H1 (cell line): ENCODE measurements around the gene DYRK1B. TPM values are rescaled to one million over a fixed set of nuclear protein-coding genes. Genes with fewer than 3 reads are reported as not detected.

Experiments used
- CBX8 ChIP-seq: fragments of 300-800, 300-1000 bp; sonication (generic); IDR thresholded peaks from 2 replicates; pipeline ENCODE4 v1.7.1; 2016; ENCODE audit warnings: low read depth, low read length, borderline replicate concordance
- EP300 ChIP-seq, 2 experiments: IDR thresholded peaks; 1 replicate in 1 of 2; 2 replicates in 1 of 2; pipeline ENCODE4 v1.6.1; 2011 to 2012; ENCODE audit warnings: low read depth in 2 of 2, low read length in 2 of 2, mild to moderate bottlenecking in 2 of 2, borderline replicate concordance in 1 of 2, inconsistent platforms in 1 of 2, moderate library complexity in 1 of 2
- KDM1A ChIP-seq: fragments of 200-600, 300-600 bp; sonication (generic); IDR thresholded peaks from 2 replicates; pipeline ENCODE4 v1.7.1; 2016; ENCODE audit warnings: mild to moderate bottlenecking, low read length, borderline replicate concordance
- RFX5 ChIP-seq: IDR thresholded peaks from 2 replicates; pipeline ENCODE4 v1.6.1; 2011; ENCODE audit warnings: low read depth, low read length, improper control_type of control experiment, borderline replicate concordance
- SP2 ChIP-seq: IDR thresholded peaks from 2 replicates; pipeline ENCODE4 v1.6.1; 2012; ENCODE audit warnings: mild to moderate bottlenecking, low read length, inconsistent platforms
- polyA plus RNA-seq, 7 experiments: library from polyadenylated mRNA; depleted of rRNA in 3 of 7; stranded (reverse) in 5 of 7; unstranded in 2 of 7; fragments of >200 nt in 5 of 7; fragments of 200-250 nt in 2 of 7; gene quantifications; 1 replicate in 5 of 7; 2 replicates in 1 of 7; 4 replicates in 1 of 7; pipeline versions ENCODE4 v1.2.1 to v1.2.3, GENCODE V29; 2011 to 2013; ENCODE audit warnings: missing spikeins in 2 of 7, mixed read lengths in 2 of 7
- total RNA-seq: library from RNA; stranded (reverse); fragmentation: NEBNext Ultra II Directional; extraction: Animal tissue kit (Norgen Biotek cat#: 25700); gene quantifications from 2 replicates; pipeline ENCODE4 v1.2.1, GENCODE V29; 2021
- TF ChIP-seq, protein P1 (sequence below): fragments of 300-600 bp; sonication (generic); IDR thresholded peaks from 2 replicates; pipeline ENCODE4 v1.7.1; 2012; ENCODE audit warnings: low read length, moderate library complexity, mild to moderate bottlenecking, inconsistent platforms; ENCODE audit not compliant: insufficient replicate concordance

Gene DYRK1B
- total and polyA plus RNA-seq, 2 of the 8 experiments (the other 6 are each of a cell fraction or from before 2014, with no cell fraction given): 6.9 to 14.8 TPM

DNA sequence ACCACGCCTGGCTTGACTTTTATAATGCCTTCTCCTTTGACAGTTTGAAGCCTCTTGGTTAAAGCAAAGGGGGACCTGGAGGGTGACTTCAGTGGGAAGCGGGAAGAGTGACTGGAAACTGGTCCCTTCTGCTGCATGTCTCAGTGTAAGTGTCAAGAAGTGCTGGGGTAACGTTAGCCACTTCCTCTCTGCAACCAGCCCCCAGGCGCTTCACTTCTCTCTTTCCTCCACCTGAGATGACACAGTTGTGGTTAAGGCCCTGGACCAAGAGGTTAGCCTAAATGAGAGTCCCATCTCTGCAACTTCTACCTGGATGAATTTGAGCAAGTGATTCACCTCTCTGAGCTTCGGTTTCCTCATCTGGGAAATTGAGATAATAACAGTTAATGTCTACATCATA lies 39.0 kb downstream of the DYRK1B start (continued):
- no peak for TF ChIP-seq RFX5
- no peak for TF ChIP-seq KDM1A
- no peak for TF ChIP-seq CBX8
- no peak for TF ChIP-seq EP300 (IDR thresholded peaks at IDR 0.05; ENCODE audit: borderline replicate concordance in 1 of 2, low read depth in 2 of 2, low read length in 2 of 2)
- TF ChIP-seq, protein P1, sequence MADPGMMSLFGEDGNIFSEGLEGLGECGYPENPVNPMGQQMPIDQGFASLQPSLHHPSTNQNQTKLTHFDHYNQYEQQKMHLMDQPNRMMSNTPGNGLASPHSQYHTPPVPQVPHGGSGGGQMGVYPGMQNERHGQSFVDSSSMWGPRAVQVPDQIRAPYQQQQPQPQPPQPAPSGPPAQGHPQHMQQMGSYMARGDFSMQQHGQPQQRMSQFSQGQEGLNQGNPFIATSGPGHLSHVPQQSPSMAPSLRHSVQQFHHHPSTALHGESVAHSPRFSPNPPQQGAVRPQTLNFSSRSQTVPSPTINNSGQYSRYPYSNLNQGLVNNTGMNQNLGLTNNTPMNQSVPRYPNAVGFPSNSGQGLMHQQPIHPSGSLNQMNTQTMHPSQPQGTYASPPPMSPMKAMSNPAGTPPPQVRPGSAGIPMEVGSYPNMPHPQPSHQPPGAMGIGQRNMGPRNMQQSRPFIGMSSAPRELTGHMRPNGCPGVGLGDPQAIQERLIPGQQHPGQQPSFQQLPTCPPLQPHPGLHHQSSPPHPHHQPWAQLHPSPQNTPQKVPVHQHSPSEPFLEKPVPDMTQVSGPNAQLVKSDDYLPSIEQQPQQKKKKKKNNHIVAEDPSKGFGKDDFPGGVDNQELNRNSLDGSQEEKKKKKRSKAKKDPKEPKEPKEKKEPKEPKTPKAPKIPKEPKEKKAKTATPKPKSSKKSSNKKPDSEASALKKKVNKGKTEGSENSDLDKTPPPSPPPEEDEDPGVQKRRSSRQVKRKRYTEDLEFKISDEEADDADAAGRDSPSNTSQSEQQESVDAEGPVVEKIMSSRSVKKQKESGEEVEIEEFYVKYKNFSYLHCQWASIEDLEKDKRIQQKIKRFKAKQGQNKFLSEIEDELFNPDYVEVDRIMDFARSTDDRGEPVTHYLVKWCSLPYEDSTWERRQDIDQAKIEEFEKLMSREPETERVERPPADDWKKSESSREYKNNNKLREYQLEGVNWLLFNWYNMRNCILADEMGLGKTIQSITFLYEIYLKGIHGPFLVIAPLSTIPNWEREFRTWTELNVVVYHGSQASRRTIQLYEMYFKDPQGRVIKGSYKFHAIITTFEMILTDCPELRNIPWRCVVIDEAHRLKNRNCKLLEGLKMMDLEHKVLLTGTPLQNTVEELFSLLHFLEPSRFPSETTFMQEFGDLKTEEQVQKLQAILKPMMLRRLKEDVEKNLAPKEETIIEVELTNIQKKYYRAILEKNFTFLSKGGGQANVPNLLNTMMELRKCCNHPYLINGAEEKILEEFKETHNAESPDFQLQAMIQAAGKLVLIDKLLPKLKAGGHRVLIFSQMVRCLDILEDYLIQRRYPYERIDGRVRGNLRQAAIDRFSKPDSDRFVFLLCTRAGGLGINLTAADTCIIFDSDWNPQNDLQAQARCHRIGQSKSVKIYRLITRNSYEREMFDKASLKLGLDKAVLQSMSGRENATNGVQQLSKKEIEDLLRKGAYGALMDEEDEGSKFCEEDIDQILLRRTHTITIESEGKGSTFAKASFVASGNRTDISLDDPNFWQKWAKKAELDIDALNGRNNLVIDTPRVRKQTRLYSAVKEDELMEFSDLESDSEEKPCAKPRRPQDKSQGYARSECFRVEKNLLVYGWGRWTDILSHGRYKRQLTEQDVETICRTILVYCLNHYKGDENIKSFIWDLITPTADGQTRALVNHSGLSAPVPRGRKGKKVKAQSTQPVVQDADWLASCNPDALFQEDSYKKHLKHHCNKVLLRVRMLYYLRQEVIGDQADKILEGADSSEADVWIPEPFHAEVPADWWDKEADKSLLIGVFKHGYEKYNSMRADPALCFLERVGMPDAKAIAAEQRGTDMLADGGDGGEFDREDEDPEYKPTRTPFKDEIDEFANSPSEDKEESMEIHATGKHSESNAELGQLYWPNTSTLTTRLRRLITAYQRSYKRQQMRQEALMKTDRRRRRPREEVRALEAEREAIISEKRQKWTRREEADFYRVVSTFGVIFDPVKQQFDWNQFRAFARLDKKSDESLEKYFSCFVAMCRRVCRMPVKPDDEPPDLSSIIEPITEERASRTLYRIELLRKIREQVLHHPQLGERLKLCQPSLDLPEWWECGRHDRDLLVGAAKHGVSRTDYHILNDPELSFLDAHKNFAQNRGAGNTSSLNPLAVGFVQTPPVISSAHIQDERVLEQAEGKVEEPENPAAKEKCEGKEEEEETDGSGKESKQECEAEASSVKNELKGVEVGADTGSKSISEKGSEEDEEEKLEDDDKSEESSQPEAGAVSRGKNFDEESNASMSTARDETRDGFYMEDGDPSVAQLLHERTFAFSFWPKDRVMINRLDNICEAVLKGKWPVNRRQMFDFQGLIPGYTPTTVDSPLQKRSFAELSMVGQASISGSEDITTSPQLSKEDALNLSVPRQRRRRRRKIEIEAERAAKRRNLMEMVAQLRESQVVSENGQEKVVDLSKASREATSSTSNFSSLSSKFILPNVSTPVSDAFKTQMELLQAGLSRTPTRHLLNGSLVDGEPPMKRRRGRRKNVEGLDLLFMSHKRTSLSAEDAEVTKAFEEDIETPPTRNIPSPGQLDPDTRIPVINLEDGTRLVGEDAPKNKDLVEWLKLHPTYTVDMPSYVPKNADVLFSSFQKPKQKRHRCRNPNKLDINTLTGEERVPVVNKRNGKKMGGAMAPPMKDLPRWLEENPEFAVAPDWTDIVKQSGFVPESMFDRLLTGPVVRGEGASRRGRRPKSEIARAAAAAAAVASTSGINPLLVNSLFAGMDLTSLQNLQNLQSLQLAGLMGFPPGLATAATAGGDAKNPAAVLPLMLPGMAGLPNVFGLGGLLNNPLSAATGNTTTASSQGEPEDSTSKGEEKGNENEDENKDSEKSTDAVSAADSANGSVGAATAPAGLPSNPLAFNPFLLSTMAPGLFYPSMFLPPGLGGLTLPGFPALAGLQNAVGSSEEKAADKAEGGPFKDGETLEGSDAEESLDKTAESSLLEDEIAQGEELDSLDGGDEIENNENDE: no peak
- TF ChIP-seq SP2: no peak
